EL (cell line): ENCODE results near the gene PDP2.
"Not testable (repeated sequence)": the region's sequence is repeated elsewhere in the genome, so short reads cannot be mapped to it uniquely, and the experiment has no call there.

Source experiments
- DNase-seq: peaks from one replicate; pipeline ENCODE4 v3.0.0-alpha.2; 2016

PDP2 gene

DNA sequence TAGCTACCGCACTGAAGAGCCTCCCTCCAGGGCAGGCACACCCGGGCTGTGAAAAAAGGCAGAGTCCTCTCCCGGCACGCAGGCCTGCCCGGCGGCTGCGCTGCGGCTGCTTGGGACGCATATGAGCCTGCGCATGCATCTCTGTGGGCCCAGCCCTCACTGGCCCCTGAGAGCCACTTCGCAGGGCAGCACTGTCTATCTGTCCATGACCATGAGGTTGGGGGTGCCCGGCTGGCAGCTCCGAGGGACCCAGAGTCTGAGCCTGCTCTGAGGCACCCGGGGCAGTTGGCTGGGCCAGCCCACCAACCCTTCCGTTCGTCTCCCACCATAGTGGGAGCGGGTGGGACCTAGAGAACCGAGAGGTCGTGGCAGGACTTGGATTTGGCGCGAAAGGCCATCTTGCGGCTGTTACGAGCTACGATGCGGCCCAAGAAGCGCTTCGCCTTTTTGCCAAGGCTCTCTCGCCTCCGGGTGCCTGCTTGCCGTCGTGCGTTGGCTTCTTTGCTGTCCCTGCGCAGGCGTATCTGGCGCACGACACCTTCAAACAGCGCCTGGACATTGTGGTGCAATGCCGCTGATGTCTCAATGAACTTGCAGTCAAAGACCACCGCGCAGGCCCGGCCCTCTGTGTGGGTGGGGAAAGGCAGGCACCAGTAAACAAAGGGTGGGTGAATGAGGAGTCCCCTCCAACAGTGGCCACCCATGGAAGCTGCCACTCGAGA lies 41.6 kb downstream of the PDP2 start:
- DNase-seq, result no peak

GRCh38 chr16:66923247-66923731 lies 43.0 kb downstream of the PDP2 start:
- no peak for DNase-seq

DNA sequence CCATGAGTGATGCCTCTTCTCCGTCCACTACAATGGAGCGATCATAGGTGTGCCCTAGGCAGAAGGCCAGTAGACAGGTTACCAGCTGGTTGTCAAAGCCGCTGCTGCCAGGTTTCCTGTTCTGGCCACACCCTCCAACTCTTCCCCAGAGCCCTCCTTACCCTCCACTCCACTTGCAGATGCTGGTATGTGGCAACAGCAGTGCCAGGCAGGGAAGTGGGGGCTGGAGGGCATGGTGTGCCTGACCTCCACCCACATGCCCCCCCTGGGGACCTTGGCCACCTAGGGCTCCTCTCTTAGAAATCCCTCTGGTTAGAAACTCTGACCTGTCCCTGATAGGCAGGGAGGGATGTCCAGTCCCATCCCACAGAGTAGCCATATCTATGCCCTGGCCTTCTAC lies 43.6 kb downstream of the PDP2 start:
- DNase-seq, result no peak

GRCh38 chr16:66924527-66925321 lies 44.4 kb downstream of the PDP2 start:
- DNase-seq, result peak; percentile 16

- DNase-seq, result peak; percentile 41
Measured at GRCh38 chr16:66925322-66925840, 45.1 kb downstream of the PDP2 start, which contains the start of gene RRAD. Gene RRAD (minus strand): TSS chr16:66925535. CDS start chr16:66925179, 356 bp downstream.

- peak; percentile 21 for DNase-seq
Measured at GRCh38 chr16:66926171-66926947, 46.0 kb downstream of the PDP2 start.

- peak; percentile 95 for DNase-seq
Measured at GRCh38 chr16:66926961-66927436, 46.7 kb downstream of the PDP2 start.

DNA sequence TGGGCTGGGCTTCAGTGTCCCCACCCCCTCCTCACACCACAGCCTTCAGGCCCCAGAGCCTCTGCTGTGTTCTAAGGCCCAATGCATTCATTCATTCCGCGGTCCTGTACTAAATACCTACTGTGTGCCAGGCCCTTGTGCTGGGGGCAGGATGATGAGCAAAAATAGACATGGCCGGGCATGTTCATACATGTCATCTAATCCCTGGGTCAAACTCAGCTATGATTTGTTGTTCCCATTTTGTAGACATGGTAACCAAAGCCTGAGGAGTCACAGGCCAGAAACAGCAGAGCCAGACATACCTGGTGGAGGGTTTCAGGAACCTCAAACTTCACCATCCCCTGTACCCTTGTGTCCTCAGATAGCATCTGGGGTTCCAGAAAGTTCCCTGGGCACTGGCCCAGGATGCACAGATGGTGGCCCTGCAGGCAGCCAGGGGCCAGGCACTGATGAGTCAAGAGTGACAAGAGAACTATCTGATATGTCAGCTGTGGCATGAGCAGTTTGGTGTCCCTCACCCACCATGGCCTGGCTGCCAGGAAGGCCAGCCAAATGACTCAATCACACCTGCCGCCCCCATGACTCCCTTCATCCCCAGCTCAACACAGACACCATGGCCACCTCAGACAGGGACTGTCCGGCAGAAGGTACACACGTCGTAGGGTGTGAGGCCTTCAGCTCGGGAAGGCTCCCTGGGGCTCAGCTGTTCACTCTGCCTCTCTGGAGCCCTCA lies 47.8 kb downstream of the PDP2 start:
- DNase-seq, result peak; percentile 51

DNA sequence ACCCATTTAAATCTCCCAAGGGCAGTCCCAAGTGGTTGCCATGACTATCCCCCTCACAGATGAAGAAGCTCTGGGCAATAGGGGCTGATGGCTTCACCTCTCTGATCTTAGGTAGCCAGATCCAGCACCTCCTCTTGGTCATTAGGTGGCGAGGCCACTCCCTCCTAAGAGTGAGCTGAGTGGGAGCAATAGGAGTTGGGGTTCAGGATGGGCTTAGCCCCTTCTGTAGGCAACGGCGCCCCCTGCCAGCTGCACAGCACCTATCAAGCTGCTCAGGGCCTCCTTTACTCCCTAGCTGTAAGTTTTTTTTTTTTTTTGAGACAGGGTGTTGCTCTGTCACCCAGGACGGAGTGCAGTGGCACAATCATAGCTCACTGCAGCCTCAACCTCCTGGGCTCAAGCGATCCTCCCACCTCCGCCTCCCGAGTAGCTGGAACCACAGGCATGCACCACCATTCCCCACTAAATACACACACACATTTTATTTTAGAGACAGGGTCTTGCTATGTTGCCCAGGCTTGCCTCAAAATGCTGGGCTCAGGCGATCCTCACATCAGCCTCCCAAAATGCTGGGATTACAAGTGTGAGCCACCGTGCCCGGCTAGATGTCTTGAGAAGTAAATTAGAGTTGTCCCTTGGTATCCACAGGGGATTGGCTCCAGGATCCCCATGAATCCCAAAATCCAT lies 48.5 kb downstream of the PDP2 start:
- DNase-seq, result peak; percentile 60

DNA sequence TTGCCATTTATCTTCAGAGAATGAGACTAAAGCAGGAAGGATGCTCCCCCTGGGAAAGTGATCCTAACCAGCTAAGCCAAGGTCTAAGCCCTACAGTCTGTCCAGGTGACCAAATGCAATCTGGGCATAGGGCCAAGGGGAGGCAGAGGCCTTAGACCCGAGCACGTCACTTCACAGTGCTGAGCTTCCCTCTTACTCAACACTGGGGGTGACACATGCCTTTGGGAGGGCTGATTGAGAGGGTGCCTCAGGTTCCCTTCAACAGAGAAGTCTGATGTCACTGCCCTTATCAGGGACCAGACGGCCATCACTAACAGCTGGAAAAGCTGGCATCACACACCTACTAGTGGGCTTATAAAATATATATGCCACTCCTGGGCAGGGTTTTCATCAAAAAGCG lies 49.9 kb downstream of the PDP2 start:
- DNase-seq, result peak; percentile 59

DNA sequence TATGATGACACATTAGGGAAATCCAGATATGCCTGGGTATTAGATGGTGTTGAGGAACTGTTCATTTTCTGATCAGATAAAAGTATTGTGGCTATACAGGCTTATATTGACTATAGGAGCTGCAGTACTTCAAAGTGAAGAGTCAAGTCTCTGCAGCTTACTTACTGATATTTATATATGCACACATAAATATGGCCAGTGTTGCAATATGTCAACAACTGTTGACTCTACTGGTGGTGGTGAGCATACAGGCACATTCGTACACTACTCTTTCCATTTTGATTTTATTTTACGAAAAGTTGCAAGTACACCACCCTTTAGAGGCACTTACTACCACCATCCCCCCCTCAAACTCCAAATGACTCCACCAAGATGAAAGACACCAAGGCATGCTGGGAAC lies 51.4 kb downstream of the PDP2 start:
- DNase-seq, result no peak

DNA sequence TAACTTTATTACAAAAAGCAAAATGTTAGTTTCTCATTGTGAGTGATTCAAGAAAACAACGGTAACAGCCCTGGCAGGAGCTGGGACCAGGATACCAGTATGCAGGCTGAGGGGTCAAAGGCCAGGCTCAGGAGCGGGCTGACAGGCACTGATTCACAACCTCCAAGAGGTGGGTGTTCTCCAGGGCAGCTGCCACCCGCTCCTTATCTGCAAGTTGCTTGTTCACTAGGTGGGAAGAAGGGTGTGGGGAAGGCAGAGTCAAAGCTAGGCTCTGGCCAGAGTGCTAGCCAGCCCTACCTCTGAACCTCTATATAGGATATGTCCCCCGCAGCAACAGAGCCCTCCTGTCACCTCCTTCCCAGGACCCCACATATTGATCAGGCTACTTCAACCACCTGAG lies 51.8 kb downstream of the PDP2 start:
- DNase-seq, result no peak

DNA sequence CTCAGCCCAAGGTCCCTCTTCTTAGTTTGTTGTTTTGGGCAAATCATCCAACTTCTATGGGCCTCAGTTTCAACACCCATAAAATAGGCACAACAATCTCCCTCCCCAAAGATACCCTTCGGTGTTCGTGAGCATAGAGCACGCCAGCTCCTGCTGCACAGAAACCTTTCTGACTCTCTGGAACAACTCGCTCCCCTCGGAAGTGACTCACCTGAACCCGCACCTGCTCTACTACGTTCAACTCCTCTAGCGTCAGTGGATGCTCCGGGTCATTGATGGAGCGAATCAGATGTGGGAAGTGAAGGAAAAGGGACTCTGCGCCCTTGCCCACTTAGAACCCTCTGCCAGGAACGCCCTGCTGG lies 53.4 kb downstream of the PDP2 start:
- no peak for DNase-seq

- peak; percentile 82 for DNase-seq
Measured at GRCh38 chr16:66934138-66934838, 54.0 kb downstream of the PDP2 start, which contains the start of gene CIAO2B. Gene CIAO2B (minus strand): TSS chr16:66934402. CDS start chr16:66934364, 38 bp downstream.

GRCh38 chr16:66934839-66935313 lies 54.6 kb downstream of the PDP2 start:
- not testable (repeated sequence) for DNase-seq

- peak; percentile 62 for DNase-seq
Measured at GRCh38 chr16:66935314-66936011, 55.1 kb downstream of the PDP2 start, which contains the start of gene CES2. Gene CES2 (plus strand): TSS chr16:66935516. CDS start chr16:66935636, 120 bp downstream.

DNA sequence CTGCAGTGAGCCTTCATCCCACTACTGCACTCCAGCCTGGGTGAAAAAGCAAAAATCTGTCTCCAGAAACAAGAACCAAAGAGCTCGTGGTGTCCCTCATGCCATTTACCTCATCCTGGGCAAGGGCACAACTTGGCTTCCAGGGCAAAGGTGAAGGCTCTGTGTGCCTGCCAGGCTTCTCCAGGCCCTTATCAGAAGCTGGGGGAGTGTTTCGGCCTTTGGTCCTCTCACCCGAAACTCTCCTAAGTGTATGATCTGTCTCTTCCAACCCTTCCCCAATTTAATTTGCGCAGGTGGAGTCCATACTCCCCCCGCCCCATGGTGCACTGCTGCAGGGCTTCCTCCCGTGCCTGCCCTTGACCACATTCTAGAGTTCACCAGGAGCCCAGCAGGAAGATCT lies 56.1 kb downstream of the PDP2 start:
- DNase-seq, result no peak

DNA sequence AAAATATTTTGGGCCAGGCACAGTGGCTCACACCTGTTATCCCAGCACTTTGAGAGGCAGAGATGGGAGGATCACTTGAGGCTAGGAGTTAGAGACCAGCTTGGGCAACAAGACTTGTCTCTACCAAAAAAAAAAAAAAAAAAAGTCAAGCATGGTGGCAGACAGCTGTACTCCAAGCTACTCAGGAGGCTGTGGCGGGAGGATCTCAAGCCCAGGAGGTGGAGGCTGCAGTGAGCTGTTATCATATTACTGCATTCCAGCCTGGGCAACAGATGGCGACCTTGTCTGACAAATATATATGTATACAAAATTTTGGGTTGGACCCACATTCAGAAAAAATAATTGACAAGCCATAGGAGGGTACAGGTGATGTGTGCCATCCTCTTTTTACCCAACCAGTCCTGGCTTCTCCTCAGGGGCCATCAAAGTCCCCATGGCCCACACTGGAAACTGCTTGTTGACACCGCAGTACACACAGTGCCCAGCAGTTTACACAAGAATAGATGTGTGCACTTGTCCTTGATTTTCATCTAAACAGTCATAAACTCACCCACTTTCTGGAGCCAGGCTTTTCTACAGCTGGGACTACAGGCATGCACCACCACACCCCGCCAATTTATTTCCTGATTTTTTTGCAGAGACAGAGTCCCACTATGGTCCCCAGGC lies 56.7 kb downstream of the PDP2 start:
- no peak for DNase-seq

- DNase-seq, result no peak
Measured at GRCh38 chr16:66937725-66938337, 57.5 kb downstream of the PDP2 start.
